MM.1S (cell line): ENCODE data around the gene DDX56.
"Not testable (repeated sequence)": the region's sequence is repeated elsewhere in the genome, so short reads cannot be mapped to it uniquely, and the experiment has no call there.

ENCODE experiments used
- DNase-seq: peaks from one replicate; pipeline ENCODE4 v3.0.0-alpha.2; 2015
- H2AFZ ChIP-seq: fragments of 300-600 bp; sonication (generic); 2 replicates; pipeline ENCODE4 v1.6.0; 2016; ENCODE audit warnings: antibody characterized with exemption, low read length
- H3F3A ChIP-seq: fragments of 300-600 bp; sonication (generic); 2 replicates; pipeline ENCODE4 v1.6.1; 2016; ENCODE audit warnings: mild to moderate bottlenecking, antibody characterized with exemption, low read length, moderate library complexity, mixed read lengths; ENCODE audit not compliant: insufficient read depth
- H3K27ac ChIP-seq: fragments of 300-600 bp; sonication (generic); 2 replicates; pipeline ENCODE4 v1.5.1; 2016; ENCODE audit warnings: mild to moderate bottlenecking, low read length
- H3K27me3 ChIP-seq: fragments of 300-600 bp; sonication (generic); replicated peaks from 2 replicates; pipeline ENCODE4 v1.6.0; 2016; ENCODE audit warnings: low read length; ENCODE audit not compliant: insufficient read depth
- H3K36me3 ChIP-seq: fragments of 300-600 bp; sonication (generic); replicated peaks from 2 replicates; pipeline ENCODE4 v1.6.1; 2016; ENCODE audit warnings: mild to moderate bottlenecking, low read length, mixed read lengths; ENCODE audit not compliant: insufficient read depth
- H3K4me1 ChIP-seq: fragments of 300-600 bp; sonication (generic); 2 replicates; pipeline ENCODE4 v1.6.1; 2016; ENCODE audit warnings: low read length, mixed read lengths
- H3K4me2 ChIP-seq: fragments of 300-600 bp; sonication (generic); 2 replicates; pipeline ENCODE4 v1.6.0; 2016; ENCODE audit warnings: low read depth, low read length
- H3K4me3 ChIP-seq: fragments of 300-600 bp; sonication (generic); 2 replicates; pipeline ENCODE4 v1.5.1; 2016; ENCODE audit warnings: low read length, mixed read lengths
- H3K79me2 ChIP-seq: fragments of 300-600 bp; sonication (generic); 2 replicates; pipeline ENCODE4 v1.6.1; 2016; ENCODE audit warnings: mixed run types, low read length, mixed read lengths
- H3K9ac ChIP-seq: fragments of 300-600 bp; sonication (generic); 2 replicates; pipeline ENCODE4 v1.6.1; 2016; ENCODE audit warnings: low read length, mixed read lengths
- H3K9me2 ChIP-seq: fragments of 300-600 bp; sonication (generic); replicated peaks from 2 replicates; pipeline ENCODE4 v1.6.1; 2016; ENCODE audit warnings: mild to moderate bottlenecking, low read length, mixed read lengths; ENCODE audit not compliant: insufficient read depth
- H3K9me3 ChIP-seq: fragments of 300-600 bp; sonication (generic); replicated peaks from 2 replicates; pipeline ENCODE4 v1.6.1; 2016; ENCODE audit warnings: mild to moderate bottlenecking, low read length, mixed read lengths; ENCODE audit not compliant: insufficient read depth
- H4K20me1 ChIP-seq: fragments of 300-600 bp; sonication (generic); 2 replicates; pipeline ENCODE4 v1.6.1; 2016; ENCODE audit warnings: mild to moderate bottlenecking, low read length, moderate library complexity, mixed read lengths; ENCODE audit not compliant: insufficient read depth
- CTCF ChIP-seq: fragments of 300-600 bp; sonication (generic); IDR thresholded peaks from 2 replicates; pipeline ENCODE4 v1.5.1; 2016; ENCODE audit warnings: antibody characterized with exemption, low read length, mixed read lengths
- EZH2 ChIP-seq: fragments of 300-600 bp; sonication (generic); optimal IDR thresholded peaks from 2 replicates; pipeline ENCODE3; 2017; ENCODE audit warnings: low read depth, mild to moderate bottlenecking, antibody characterized with exemption, low read length, mixed read lengths
- EZH2phosphoT487 ChIP-seq: fragments of 300-600 bp; sonication (generic); IDR thresholded peaks from 2 replicates; pipeline ENCODE4 v1.6.1; 2018; ENCODE audit warnings: antibody characterized with exemption, low read length

Gene DDX56

DNA sequence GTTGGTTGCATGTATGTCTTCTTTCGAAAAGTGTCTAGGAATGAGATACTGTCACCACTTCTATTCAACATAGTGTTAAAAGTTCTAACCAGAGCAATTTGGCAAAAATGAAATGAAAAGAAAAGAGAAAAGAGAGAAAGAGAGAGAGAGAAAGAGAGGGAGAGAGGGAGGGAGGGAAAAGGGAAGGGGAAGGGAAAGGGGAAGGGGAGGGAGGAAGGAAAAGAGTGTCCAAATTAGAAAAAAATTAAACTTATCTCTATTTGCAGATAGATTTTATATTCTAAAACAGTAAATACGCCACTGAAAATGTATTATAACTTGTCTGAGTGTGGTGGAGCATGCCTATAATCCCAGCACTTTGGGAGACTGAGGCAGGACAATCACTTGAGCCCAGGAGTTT lies 16.2 kb downstream of the DDX56 start:
- H3K9me3 ChIP-seq = no peaks in the 10 kb centered on the region
- no peaks in the 10 kb centered on the region for H4K20me1 ChIP-seq
- no peak for DNase-seq
- H3K4me1 ChIP-seq = no peaks in the 10 kb centered on the region
- no peaks in the 10 kb centered on the region for H3K9me2 ChIP-seq
- H3K4me2 ChIP-seq = no peak overlapping the region
- no peaks in the 10 kb centered on the region for H3K36me3 ChIP-seq
- no peak overlapping the region for H2AFZ ChIP-seq
- H3K27me3 ChIP-seq = no peaks in the 10 kb centered on the region
- no peaks in the 10 kb centered on the region for H3F3A ChIP-seq
- H3K27ac ChIP-seq = no peak overlapping the region
- no peak overlapping the region for H3K9ac ChIP-seq
- no peaks in the 10 kb centered on the region for H3K79me2 ChIP-seq
- H3K4me3 ChIP-seq = no peak overlapping the region
- TF ChIP-seq CTCF = no peak
- TF ChIP-seq EZH2phosphoT487 = no peak
- TF ChIP-seq EZH2 = no peak

DNA sequence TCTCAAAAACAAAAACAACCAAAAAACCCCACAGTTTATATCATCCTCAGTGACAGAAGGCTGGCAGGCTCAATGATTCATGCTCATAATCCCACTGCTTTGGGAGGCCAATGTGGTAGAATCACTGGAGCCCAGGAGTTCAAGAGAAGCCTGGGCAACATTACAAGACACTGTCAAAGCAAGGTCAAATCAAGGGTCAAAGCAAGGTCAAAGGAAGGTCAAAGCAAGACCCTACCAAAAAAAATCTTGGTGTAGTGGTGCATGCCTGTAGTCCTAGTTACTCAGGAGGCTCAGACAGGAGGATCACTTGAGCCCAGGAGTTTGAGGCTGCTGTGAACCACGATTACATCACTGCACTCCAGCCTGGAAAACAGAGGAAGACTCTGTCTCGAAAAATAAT lies 18.4 kb downstream of the DDX56 start:
- Histone ChIP-seq H2AFZ (no peak overlapping the region), H4K20me1 (no peaks in the 10 kb centered on the region), H3K4me2 (no peak overlapping the region), H3K9me3 (no peaks in the 10 kb centered on the region), H3K27me3 (no peaks in the 10 kb centered on the region), H3K4me3 (no peak overlapping the region), H3K27ac (no peak overlapping the region), H3K36me3 (no peaks in the 10 kb centered on the region), H3K9ac (no peak overlapping the region), H3F3A (no peaks in the 10 kb centered on the region), H3K79me2 (no peaks in the 10 kb centered on the region), H3K4me1 (no peaks in the 10 kb centered on the region), H3K9me2 (no peaks in the 10 kb centered on the region)
- no peak for TF ChIP-seq EZH2phosphoT487
- DNase-seq = no peak

DNA sequence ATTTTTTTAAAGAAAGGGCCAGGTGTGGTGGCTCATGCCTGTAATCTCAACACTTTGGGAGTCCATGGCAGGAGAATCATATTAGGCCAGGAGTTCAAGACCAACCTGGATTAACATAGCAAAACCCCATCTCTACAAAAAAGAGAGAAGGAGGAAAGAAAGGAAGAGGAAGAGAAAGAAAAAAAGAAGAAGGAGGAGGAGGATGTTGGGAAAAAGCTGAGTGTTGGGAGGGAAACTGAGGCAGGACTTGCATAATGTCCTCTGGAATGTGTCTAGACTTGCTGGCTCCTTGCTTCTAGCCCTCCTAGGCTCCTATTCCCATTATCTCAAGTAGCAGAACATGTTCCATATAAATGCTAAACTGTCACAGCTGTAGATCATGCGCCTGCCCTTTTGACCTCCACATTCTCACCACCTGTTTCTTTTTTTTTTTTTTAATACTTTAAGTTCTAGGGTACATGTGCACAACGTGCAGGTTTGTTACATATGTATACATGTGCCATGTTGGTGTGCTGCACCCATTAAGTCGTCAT lies 21.2 kb downstream of the DDX56 start:
- H3K9me2 ChIP-seq, H4K20me1 ChIP-seq, H3F3A ChIP-seq, H3K9ac ChIP-seq, H3K4me2 ChIP-seq, H3K27me3 ChIP-seq, H3K4me3 ChIP-seq, DNase-seq, H3K36me3 ChIP-seq, H2AFZ ChIP-seq, H3K79me2 ChIP-seq, H3K4me1 ChIP-seq, H3K27ac ChIP-seq, H3K9me3 ChIP-seq: not testable (repeated sequence)

GRCh38 chr7:44549457-44549856 lies 24.3 kb downstream of the DDX56 start:
- no peaks in the 10 kb centered on the region for H3K79me2 ChIP-seq
- H3K9me3 ChIP-seq = no peaks in the 10 kb centered on the region
- no peaks in the 10 kb centered on the region for H3K27me3 ChIP-seq
- DNase-seq = no peak
- no peak overlapping the region for H3K4me2 ChIP-seq
- no peaks in the 10 kb centered on the region for H3K4me1 ChIP-seq
- no peak overlapping the region for H3K27ac ChIP-seq
- no peaks in the 10 kb centered on the region for H3K9me2 ChIP-seq
- H2AFZ ChIP-seq = no peak overlapping the region
- no peaks in the 10 kb centered on the region for H3K36me3 ChIP-seq
- no peak for TF ChIP-seq EZH2
- no peak for TF ChIP-seq EZH2phosphoT487
- no peak for TF ChIP-seq CTCF
- no peak overlapping the region for H3K9ac ChIP-seq
- no peaks in the 10 kb centered on the region for H3F3A ChIP-seq
- no peak overlapping the region for H3K4me3 ChIP-seq
- H4K20me1 ChIP-seq = no peaks in the 10 kb centered on the region
